Erythroblast (primary cell): ENCODE measurements around the gene GGTA1.

Experiments used
- GATA1 ChIP-seq: IDR thresholded peaks from 2 replicates; pipeline ENCODE4 v1.6.1; 2011; ENCODE audit warnings: low read depth, mild to moderate bottlenecking, control low read depth, low read length, moderate library complexity
- POLR2A ChIP-seq: IDR thresholded peaks from 2 replicates; pipeline ENCODE4 v1.6.1; 2011; ENCODE audit warnings: mild to moderate bottlenecking, low read length

GRCh38 chr9:121498150-121498486 is 1.5 kb downstream of the GGTA1 start:
- no peak for TF ChIP-seq POLR2A
- no peak for TF ChIP-seq GATA1
